ENCODE data around the gene TRMU.

Gene TRMU

GRCh38 chr22:46363611-46364321 is 28.3 kb downstream of the TRMU start:
- no peak overlapping the region for H3K4me3 ChIP-seq (ENCODE audit: low read depth, low read length)
- no peaks in the 10 kb centered on the region for H3K9me3 ChIP-seq (ENCODE audit: severe bottlenecking)
- DNase-seq, result no peak
- no peak for TF ChIP-seq CTCF (IDR thresholded peaks at IDR 0.05; ENCODE audit: low read depth, low read length)
- peaks cover 2% of the 10 kb centered on the region; the same call in 1 of the 2 replicates for H3K36me3 ChIP-seq
- no peaks in the 10 kb centered on the region for H3K27me3 ChIP-seq (ENCODE audit: insufficient read depth, low read depth, severe bottlenecking)
- no peak overlapping the region for H3K27ac ChIP-seq

- DNase-seq, result no peak
- H3K9me3 ChIP-seq (ENCODE audit: severe bottlenecking), result no peaks in the 10 kb centered on the region
- H3K4me3 ChIP-seq (ENCODE audit: low read depth, low read length), result no peak overlapping the region
- no peak for TF ChIP-seq CTCF (IDR thresholded peaks at IDR 0.05; ENCODE audit: low read depth, low read length)
- no peak overlapping the region for H3K27ac ChIP-seq
- no peaks in the 10 kb centered on the region for H3K36me3 ChIP-seq
- H3K27me3 ChIP-seq (ENCODE audit: insufficient read depth, low read depth, severe bottlenecking), result no peaks in the 10 kb centered on the region
These were observed 29.0 kb downstream of the TRMU start for GRCh38 chr22:46364341-46365165.

- Histone ChIP-seq H3K9me3 (ENCODE audit: severe bottlenecking) (no peaks in the 10 kb centered on the region), H3K27me3 (ENCODE audit: insufficient read depth, low read depth, severe bottlenecking) (no peaks in the 10 kb centered on the region), H3K27ac (no peak overlapping the region), H3K36me3 (no peaks in the 10 kb centered on the region), H3K4me3 (ENCODE audit: low read depth, low read length) (no peak overlapping the region)
- no peak for TF ChIP-seq CTCF (IDR thresholded peaks at IDR 0.05; ENCODE audit: low read depth, low read length)
- no peak for DNase-seq
These were observed 29.7 kb downstream of the TRMU start for GRCh38 chr22:46365166-46365624.

- H3K27me3 ChIP-seq (ENCODE audit: insufficient read depth, low read depth, severe bottlenecking), result no peaks in the 10 kb centered on the region
- no peak overlapping the region for H3K4me3 ChIP-seq (ENCODE audit: low read depth, low read length)
- no peaks in the 10 kb centered on the region for H3K9me3 ChIP-seq (ENCODE audit: severe bottlenecking)
- H3K36me3 ChIP-seq, result no peaks in the 10 kb centered on the region
- no peak for TF ChIP-seq CTCF (IDR thresholded peaks at IDR 0.05; ENCODE audit: low read depth, low read length)
- no peak for DNase-seq
- no peak overlapping the region for H3K27ac ChIP-seq
These were observed 30.8 kb downstream of the TRMU start for GRCh38 chr22:46366327-46366731.

- DNase-seq, result no peak
- TF ChIP-seq CTCF (IDR thresholded peaks at IDR 0.05; ENCODE audit: low read depth, low read length), result 0 out of 2 replicates have a peak, but pooled peaks have one; percentile 1
These were observed 31.5 kb downstream of the TRMU start for GRCh38 chr22:46366801-46367706.

More at GRCh38 chr22:46366801-46367706, 31.5 kb downstream of the TRMU start:
- Histone ChIP-seq H3K27me3 (ENCODE audit: insufficient read depth, low read depth, severe bottlenecking) (no peaks in the 10 kb centered on the region), H3K36me3 (no peaks in the 10 kb centered on the region), H3K27ac (no peak overlapping the region), H3K4me3 (ENCODE audit: low read depth, low read length) (no peak overlapping the region), H3K9me3 (ENCODE audit: severe bottlenecking) (no peaks in the 10 kb centered on the region)

All from WERI-Rb-1 (cell line).